Neural cell (in vitro differentiated cells): ENCODE results near the gene DSTN. TPM values are rescaled to one million over a fixed set of nuclear protein-coding genes. Genes with fewer than 3 reads are reported as not detected.

Experiments
- H2AFZ ChIP-seq: fragments of 200-600, 300-800 bp; sonication (generic), shearing (Covaris generic); 2 replicates; pipeline ENCODE4 v1.6.0; 2014; ENCODE audit warnings: low read depth, mild to moderate bottlenecking, antibody characterized with exemption, low read length, moderate library complexity
- H3F3A ChIP-seq: fragments of 200-600 bp; shearing (Covaris generic); 2 replicates; pipeline ENCODE4 v1.6.1; 2016; ENCODE audit warnings: mild to moderate bottlenecking, moderate library complexity, mixed read lengths, antibody characterized with exemption, low read length; ENCODE audit not compliant: insufficient read depth, poor library complexity, severe bottlenecking
- H3K27ac ChIP-seq: fragments of 200-600, 300-800 bp; sonication (generic), shearing (Covaris generic); 2 replicates; pipeline ENCODE4 v1.5.1; 2014; ENCODE audit warnings: mild to moderate bottlenecking, low read length, moderate library complexity
- H3K27me3 ChIP-seq: fragments of 300-800, 200-600 bp; sonication (generic), shearing (Covaris generic); 2 replicates; pipeline ENCODE4 v1.6.0; 2014; ENCODE audit warnings: mild to moderate bottlenecking, low read depth, low read length, moderate library complexity; ENCODE audit not compliant: insufficient read depth
- H3K36me3 ChIP-seq: fragments of 300-800, 200-600 bp; sonication (generic), shearing (Covaris generic); 2 replicates; pipeline ENCODE4 v1.5.1; 2014; ENCODE audit warnings: mild to moderate bottlenecking, antibody characterized with exemption, low read length, moderate library complexity; ENCODE audit not compliant: insufficient read depth
- H3K4me2 ChIP-seq: fragments of 300-800, 200-600 bp; sonication (generic), shearing (Covaris generic); 2 replicates; pipeline ENCODE4 v1.6.0; 2014; ENCODE audit warnings: mild to moderate bottlenecking, low read length
- H3K4me3 ChIP-seq: fragments of 300-800, 200-600 bp; sonication (generic), shearing (Covaris generic); 2 replicates; pipeline ENCODE4 v1.5.1; 2014; ENCODE audit warnings: mild to moderate bottlenecking, low read length, moderate library complexity
- H3K79me2 ChIP-seq: fragments of 200-600 bp; shearing (Covaris generic); replicated peaks from 2 replicates; pipeline ENCODE4 v1.6.0; 2014; ENCODE audit warnings: mild to moderate bottlenecking, low read length, moderate library complexity; ENCODE audit not compliant: insufficient read depth
- H3K9ac ChIP-seq: fragments of 300-800, 200-600 bp; sonication (generic), shearing (Covaris generic); 2 replicates; pipeline ENCODE4 v1.6.1; 2016; ENCODE audit warnings: mild to moderate bottlenecking, low read length, mixed read lengths
- H3K9me2 ChIP-seq: fragments of 200-600 bp; shearing (Covaris generic); 2 replicates; pipeline ENCODE4 v1.6.1; 2016; ENCODE audit warnings: mild to moderate bottlenecking, low read length, mixed read lengths; ENCODE audit not compliant: insufficient read depth
- H3K9me3 ChIP-seq: fragments of 200-600, 300-800 bp; sonication (generic), shearing (Covaris generic); 2 replicates; pipeline ENCODE4 v1.6.1; 2016; ENCODE audit warnings: mild to moderate bottlenecking, mixed run types, low read length, moderate library complexity, mixed read lengths
- H4K20me1 ChIP-seq: fragments of 200-600 bp; shearing (Covaris generic); 2 replicates; pipeline ENCODE4 v1.6.1; 2016; ENCODE audit warnings: mild to moderate bottlenecking, mixed run types; ENCODE audit not compliant: insufficient read depth
- EP300 ChIP-seq: fragments of 450-650 bp; conservative IDR thresholded peaks from 2 replicates; pipeline ENCODE4 v1.6.1; 2014; ENCODE audit warnings: antibody characterized with exemption, mild to moderate bottlenecking, moderate library complexity; ENCODE audit not compliant: poor library complexity, severe bottlenecking
- EZH2 ChIP-seq: fragments of 200-600, 300-800 bp; shearing (Covaris generic), sonication (generic); IDR thresholded peaks from 2 replicates; pipeline ENCODE4 v1.6.1; 2014; ENCODE audit warnings: antibody characterized with exemption, low read length, borderline replicate concordance, mild to moderate bottlenecking; ENCODE audit not compliant: insufficient read depth, poor library complexity, severe bottlenecking
- MXI1 ChIP-seq: fragments of 450-650 bp; conservative IDR thresholded peaks from 2 replicates; pipeline ENCODE4 v1.6.1; 2014; ENCODE audit warnings: antibody characterized with exemption, mild to moderate bottlenecking; ENCODE audit not compliant: poor library complexity, severe bottlenecking
- POLR2AphosphoS5 ChIP-seq: IDR thresholded peaks from 2 replicates; pipeline ENCODE4 v1.6.1; 2012
- RAD21 ChIP-seq: fragments of 450-650 bp; conservative IDR thresholded peaks from 2 replicates; pipeline ENCODE4 v1.6.1; 2014; ENCODE audit warnings: antibody characterized with exemption, mild to moderate bottlenecking, moderate library complexity
- REST ChIP-seq: IDR thresholded peaks from 2 replicates; pipeline ENCODE4 v1.6.1; 2012; ENCODE audit warnings: borderline replicate concordance
- SMC3 ChIP-seq: fragments of 450-650 bp; conservative IDR thresholded peaks from 2 replicates; pipeline ENCODE4 v1.6.1; 2014; ENCODE audit warnings: antibody characterized with exemption, mild to moderate bottlenecking, moderate library complexity; ENCODE audit not compliant: poor library complexity
- TAF1 ChIP-seq: IDR thresholded peaks from 2 replicates; pipeline ENCODE4 v1.6.1; 2012; ENCODE audit warnings: low read depth
- polyA plus RNA-seq: library from polyadenylated mRNA; depleted of rRNA; stranded (reverse); fragments of >200 nt; gene quantifications from 2 replicates; pipeline ENCODE4 v1.2.3, GENCODE V29; 2014
- TF ChIP-seq, protein P1 (sequence below): fragments of 450-650 bp; IDR thresholded peaks from 2 replicates; pipeline ENCODE4 v1.5.1; 2014; ENCODE audit warnings: antibody characterized with exemption, mild to moderate bottlenecking, moderate library complexity; ENCODE audit not compliant: poor library complexity, severe bottlenecking

Gene DSTN
- polyA plus RNA-seq, 1 donor from 2014 or later, result 276 TPM

GRCh38 chr20:17530716-17531664 lies 38.9 kb upstream of the DSTN start, which contains the start of gene BFSP1:
BFSP1 (minus strand) TSS chr20:17531379; CDS start chr20:17531329, 50 bp downstream.
- Histone ChIP-seq H3K4me2 (peak within 1 kb of the TSS; percentile 66), H2AFZ (peak within 1 kb of the TSS; percentile 85), H3F3A (no peaks in the 10 kb centered on the region), H4K20me1 (no peaks in the 10 kb centered on the region), H3K9me3 (no peaks in the 10 kb centered on the region), H3K4me3 (peak within 1 kb of the TSS; percentile 70), H3K27ac (peak within 1 kb of the TSS; percentile 56), H3K79me2 (no peaks in the 10 kb centered on the region), H3K36me3 (no peaks in the 10 kb centered on the region), H3K27me3 (peaks cover 18% of the 10 kb centered on the region), H3K9me2 (no peaks in the 10 kb centered on the region), H3K9ac (peak within 1 kb of the TSS; percentile 77)
- TF ChIP-seq EZH2, result no peak
- peak; percentile 28 for TF ChIP-seq POLR2AphosphoS5
- TF ChIP-seq REST, result no peak
- no peak for TF ChIP-seq SMC3
- TF ChIP-seq MXI1, result peak; percentile 67
- no peak for TF ChIP-seq TAF1
- TF ChIP-seq RAD21, result peak; percentile 45
- TF ChIP-seq, protein P1, sequence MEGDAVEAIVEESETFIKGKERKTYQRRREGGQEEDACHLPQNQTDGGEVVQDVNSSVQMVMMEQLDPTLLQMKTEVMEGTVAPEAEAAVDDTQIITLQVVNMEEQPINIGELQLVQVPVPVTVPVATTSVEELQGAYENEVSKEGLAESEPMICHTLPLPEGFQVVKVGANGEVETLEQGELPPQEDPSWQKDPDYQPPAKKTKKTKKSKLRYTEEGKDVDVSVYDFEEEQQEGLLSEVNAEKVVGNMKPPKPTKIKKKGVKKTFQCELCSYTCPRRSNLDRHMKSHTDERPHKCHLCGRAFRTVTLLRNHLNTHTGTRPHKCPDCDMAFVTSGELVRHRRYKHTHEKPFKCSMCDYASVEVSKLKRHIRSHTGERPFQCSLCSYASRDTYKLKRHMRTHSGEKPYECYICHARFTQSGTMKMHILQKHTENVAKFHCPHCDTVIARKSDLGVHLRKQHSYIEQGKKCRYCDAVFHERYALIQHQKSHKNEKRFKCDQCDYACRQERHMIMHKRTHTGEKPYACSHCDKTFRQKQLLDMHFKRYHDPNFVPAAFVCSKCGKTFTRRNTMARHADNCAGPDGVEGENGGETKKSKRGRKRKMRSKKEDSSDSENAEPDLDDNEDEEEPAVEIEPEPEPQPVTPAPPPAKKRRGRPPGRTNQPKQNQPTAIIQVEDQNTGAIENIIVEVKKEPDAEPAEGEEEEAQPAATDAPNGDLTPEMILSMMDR, result peak; percentile 37
- TF ChIP-seq EP300, result peak; percentile 53

DNA sequence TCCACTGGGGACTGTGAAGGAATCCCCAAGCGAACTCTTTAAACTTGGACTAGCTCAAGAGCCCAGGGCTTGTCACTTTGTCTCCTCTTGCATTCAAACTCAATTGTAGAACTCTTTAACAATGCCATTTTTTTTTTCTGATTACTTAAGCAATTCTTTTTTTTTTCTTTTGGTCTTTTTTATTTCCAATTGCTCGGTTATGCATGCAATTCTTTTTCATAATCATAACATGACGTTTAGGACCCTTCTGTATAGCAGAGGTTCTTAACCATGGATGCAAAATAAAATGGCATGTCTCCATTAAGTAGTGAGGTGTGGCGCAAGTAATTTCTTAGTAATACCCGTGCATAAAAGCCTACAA lies 38.2 kb upstream of the DSTN start:
- Histone ChIP-seq H3K79me2 (no peaks in the 10 kb centered on the region), H4K20me1 (no peaks in the 10 kb centered on the region), H3K27me3 (peaks cover 18% of the 10 kb centered on the region), H3K9me2 (no peaks in the 10 kb centered on the region), H3F3A (no peaks in the 10 kb centered on the region), H2AFZ (peak overlapping the region; percentile 85), H3K27ac (peak overlapping the region; percentile 56), H3K36me3 (no peaks in the 10 kb centered on the region), H3K9ac (peak overlapping the region; percentile 77), H3K9me3 (no peaks in the 10 kb centered on the region), H3K4me3 (peak overlapping the region; percentile 70), H3K4me2 (peak overlapping the region; percentile 66)
- TF ChIP-seq, protein P1, result no peak
- no peak for TF ChIP-seq EZH2
- TF ChIP-seq EP300, result no peak
- TF ChIP-seq REST, result no peak
- TF ChIP-seq POLR2AphosphoS5, result no peak
- TF ChIP-seq TAF1, result no peak
- TF ChIP-seq MXI1, result no peak
- no peak for TF ChIP-seq SMC3
- TF ChIP-seq RAD21, result no peak
